Calu3 (cell line): Measurements from ENCODE around the gene LYPLA2. TPM values are rescaled to one million over a fixed set of nuclear protein-coding genes. Genes with fewer than 3 reads are reported as not detected.
A peak's percentile ranks its signal among the peaks of the same experiment; 100 is the strongest.

Experiments
- Bru-seq: library from RNA; stranded (reverse); fragments of 400-500 nt; gene quantifications from one replicate; lab custom pipeline; 2021; lab: Mats Ljungman, UMichigan
- BruChase-seq, 2 experiments: library from RNA; stranded (reverse); fragments of 400-500 nt; gene quantifications; one replicate each; lab custom pipeline; 2021; lab: Mats Ljungman, UMichigan
- BruUV-seq: library from RNA; stranded (reverse); fragments of 400-500 nt; replicated peaks from 2 replicates; lab custom pipeline; 2021; lab: Mats Ljungman, UMichigan
- CTCF ChIA-PET: fragments of 300-600 bp; sonication (Branson Sonifier 250); formaldehyde crosslinking; loops from one replicate; lab custom pipeline; 2022; ENCODE audit warnings: antibody characterized with exemption; lab: Charles Lee
- DNase-seq: peaks from one replicate; pipeline ENCODE4 v3.0.0; 2022
- H3K27ac Mint-ChIP-seq: one replicate; pipeline ENCODE4 v1.8.0; 2022; ENCODE audit warnings: mixed read lengths; ENCODE audit not compliant: unreplicated experiment
- H3K27me3 Mint-ChIP-seq: one replicate; pipeline ENCODE4 v1.8.0; 2022; ENCODE audit warnings: mixed read lengths; ENCODE audit not compliant: unreplicated experiment
- H3K36me3 Mint-ChIP-seq: one replicate; pipeline ENCODE4 v1.8.0; 2022; ENCODE audit warnings: mild to moderate bottlenecking, moderate library complexity, mixed read lengths; ENCODE audit not compliant: insufficient read depth, unreplicated experiment
- H3K4me1 Mint-ChIP-seq: one replicate; pipeline ENCODE4 v1.8.0; 2022; ENCODE audit warnings: mild to moderate bottlenecking, low read depth, mixed read lengths; ENCODE audit not compliant: unreplicated experiment
- H3K4me3 Mint-ChIP-seq: one replicate; pipeline ENCODE4 v1.8.0; 2022; ENCODE audit warnings: mild to moderate bottlenecking, low read depth, moderate library complexity, mixed read lengths; ENCODE audit not compliant: unreplicated experiment
- H3K9me3 Mint-ChIP-seq: one replicate; pipeline ENCODE4 v1.8.0; 2022; ENCODE audit warnings: low read depth, mixed read lengths; ENCODE audit not compliant: unreplicated experiment
- CTCF ChIP-seq: fragments of 200-600 bp; IDR thresholded peaks from one replicate; pipeline ENCODE4 v1.8.0; 2022; ENCODE audit warnings: antibody characterized with exemption; ENCODE audit not compliant: unreplicated experiment
- intact Hi-C: fragments of 100-400 bp; cut with micrococcal nuclease; formaldehyde crosslinking; loops from one replicate; pipeline ENCODE4 v1.10.0; 2022; ENCODE audit not compliant: unreplicated experiment
- long read RNA-seq: library from polyadenylated mRNA; stranded (forward); transcript quantifications from one replicate; pipeline ENCODE4 v2.0.0, GENCODE V29; 2022
- total RNA-seq: library from RNA; stranded (reverse); gene quantifications from 2 replicates; pipeline ENCODE4 v1.2.3, GENCODE V29; 2022

Gene LYPLA2
- total RNA-seq (52.0 and 66.5 TPM in 2 replicates), Bru-seq, nascent RNA (percentile 63 among the genes with signal in this experiment), BruChase-seq, experiment 1, labeled RNA remaining after a 6-hour chase (percentile 94 among the genes with signal in this experiment), BruChase-seq, experiment 2, labeled RNA remaining after a 2-hour chase (percentile 91 among the genes with signal in this experiment)
- long read RNA-seq, transcript LYPLA2-205 (10 exons, 1,810 nt) = major isoform, 137 of 194 reads
- long read RNA-seq, partial matches to known transcripts = 27 of 194 reads
- long read RNA-seq, other reads (novel, unspliced or antisense) = 23 of 194 reads

DNA sequence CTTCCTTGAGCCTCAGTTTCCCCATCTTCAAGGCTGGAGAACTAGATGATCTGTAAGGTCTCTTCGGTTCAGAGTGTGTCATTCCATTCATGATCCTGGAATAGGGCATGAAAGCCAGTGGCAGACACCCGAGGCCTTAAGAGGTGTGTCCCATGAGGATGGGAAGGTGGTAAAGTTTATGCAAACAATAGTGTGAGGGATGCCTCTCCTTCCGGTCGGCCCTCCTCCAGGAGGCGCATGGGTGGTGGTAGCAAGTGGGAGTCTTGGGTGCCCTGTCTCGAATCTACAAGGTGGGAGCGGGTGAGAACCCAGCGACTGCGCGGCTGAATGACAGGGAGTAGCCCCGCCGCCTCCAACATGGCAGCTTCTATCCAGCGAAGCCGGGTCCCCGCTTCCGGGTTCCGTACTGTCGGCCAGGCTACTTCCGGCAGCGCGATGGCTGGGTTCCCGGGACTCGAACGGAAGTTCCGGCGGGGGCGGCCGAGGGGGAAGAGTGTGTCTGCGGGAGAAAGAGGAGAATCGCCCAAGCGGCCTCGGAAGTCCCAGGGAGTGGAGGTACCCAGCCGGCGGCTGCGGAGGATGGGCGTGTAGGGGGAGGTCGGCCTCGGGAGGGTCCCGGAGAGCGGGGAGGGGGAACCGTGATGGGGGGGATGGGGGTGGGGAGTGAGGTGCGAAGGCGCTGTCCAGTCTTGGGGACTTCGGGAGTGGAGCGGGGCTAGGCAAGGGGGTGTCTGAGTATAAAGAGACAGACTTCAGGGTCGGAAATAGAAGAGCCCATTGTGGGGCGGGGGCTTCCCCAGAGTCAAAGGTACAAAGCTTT lies at the start of gene LYPLA2:
LYPLA2 (plus strand) TSS at position 450 of the 820 bp plus-strand sequence. CDS start 1,538 bp downstream, outside the sequence.
- intact Hi-C loops = no loop called here
- Mint-ChIP-seq H3K4me1 (peaks cover 26% of the 10 kb centered on the region), H3K27ac (peak within 1 kb of the TSS; percentile 96), H3K27me3 (no peaks in the 10 kb centered on the region), H3K4me3 (peak within 1 kb of the TSS; percentile 99), H3K36me3 (peaks cover 88% of the 10 kb centered on the region), H3K9me3 (no peaks in the 10 kb centered on the region)
- no TSS peak for BruUV-seq
- CTCF ChIA-PET = interaction anchor here (0.6 to 1.4 kb wide), 3 partner anchors 9 to 126 kb away, joined by 3 to 4 read pairs (median 3); no protein-coding TSS in a partner anchor
- no peak for TF ChIP-seq CTCF
- DNase-seq = peak; percentile 89

DNA sequence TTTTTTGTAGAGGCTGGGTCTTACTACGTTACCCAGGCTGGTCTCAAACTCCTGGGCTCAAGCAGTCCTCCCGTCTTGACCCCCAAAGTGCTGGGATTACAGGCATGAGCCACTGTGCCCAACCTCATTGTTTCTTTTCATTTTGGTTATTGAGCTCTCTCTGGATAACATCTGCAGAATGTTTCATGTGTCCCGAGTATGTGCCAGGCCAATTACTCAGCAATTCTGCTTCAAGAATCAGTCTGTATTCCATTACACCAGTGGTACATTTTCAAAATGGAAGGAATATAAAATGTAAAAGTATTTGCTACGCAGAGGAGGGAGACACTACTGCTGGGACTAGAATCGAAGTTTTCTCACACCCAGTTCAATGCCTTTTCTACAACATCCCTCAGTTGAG lies 49.3 kb upstream of the LYPLA2 start:
- DNase-seq = no peak
- no peaks in the 10 kb centered on the region for H3K9me3 Mint-ChIP-seq
- H3K36me3 Mint-ChIP-seq = peaks cover 35% of the 10 kb centered on the region
- no TSS peak for BruUV-seq
- no peaks in the 10 kb centered on the region for H3K27me3 Mint-ChIP-seq
- peaks cover 13% of the 10 kb centered on the region for H3K4me1 Mint-ChIP-seq
- CTCF ChIA-PET = interaction anchor here (0.7 kb wide), 1 partner anchor 36 kb away, joined by 4 read pairs; no protein-coding TSS in a partner anchor
- H3K4me3 Mint-ChIP-seq = peak overlapping the region; percentile 76
- intact Hi-C loops = no loop called here
- H3K27ac Mint-ChIP-seq = peak overlapping the region; percentile 17
- no peak for TF ChIP-seq CTCF

- no peak for TF ChIP-seq CTCF
- intact Hi-C loops = no loop called here
- CTCF ChIA-PET = interaction anchor here (0.6 to 0.7 kb wide), 2 partner anchors 9 to 121 kb away, joined by 3 to 4 read pairs; no protein-coding TSS in a partner anchor
- no TSS peak for BruUV-seq
- H3K27me3 Mint-ChIP-seq = no peaks in the 10 kb centered on the region
- H3K4me3 Mint-ChIP-seq = peak overlapping the region; percentile 76
- H3K27ac Mint-ChIP-seq = peak overlapping the region; percentile 17
- H3K9me3 Mint-ChIP-seq = no peaks in the 10 kb centered on the region
- peaks cover 13% of the 10 kb centered on the region for H3K4me1 Mint-ChIP-seq
- H3K36me3 Mint-ChIP-seq = peaks cover 40% of the 10 kb centered on the region
- peak; percentile 3 for DNase-seq
These were observed 48.2 kb upstream of the LYPLA2 start for GRCh38 chr1:23742670-23743286.
